MG63 (cell line): ENCODE results near the gene SLCO2B1. TPM values are rescaled to one million over a fixed set of nuclear protein-coding genes. Genes with fewer than 3 reads are reported as not detected.

Source experiments
- DNase-seq: peaks from one replicate; pipeline ENCODE4 v3.0.0-alpha.2; 2020
- H3K27me3 ChIP-seq: fragments of 250-450 bp; sonication (Bioruptor Pico); 2 replicates; pipeline ENCODE4 v1.5.1; 2020; ENCODE audit warnings: mild to moderate bottlenecking, moderate library complexity
- H3K36me3 ChIP-seq: fragments of 250-450 bp; sonication (Bioruptor Pico); 2 replicates; pipeline ENCODE4 v1.5.1; 2020; ENCODE audit warnings: mild to moderate bottlenecking, moderate library complexity
- H3K4me3 ChIP-seq: fragments of 250-450 bp; sonication (Bioruptor Pico); 2 replicates; pipeline ENCODE4 v1.5.1; 2020; ENCODE audit warnings: mild to moderate bottlenecking, moderate library complexity
- H3K9me3 ChIP-seq: fragments of 250-450 bp; sonication (Bioruptor Pico); 2 replicates; pipeline ENCODE4 v1.5.1; 2020; ENCODE audit warnings: mild to moderate bottlenecking, moderate library complexity
- total RNA-seq: library from RNA; depleted of rRNA; stranded (reverse); fragments of >200 nt; shearing (Covaris generic); gene quantifications from 2 replicates; pipeline ENCODE4 v1.2.3, GENCODE V29; 2014; ENCODE audit warnings: low replicate concordance

Gene SLCO2B1
- total RNA-seq, 1 experiment from 2014 or later: not detected

GRCh38 chr11:75140269-75141138 lies 10.4 kb upstream of the SLCO2B1 start:
- H3K36me3 ChIP-seq: no peaks in the 10 kb centered on the region
- no peaks in the 10 kb centered on the region for H3K9me3 ChIP-seq
- peak; percentile 28 for DNase-seq
- H3K27me3 ChIP-seq: no peaks in the 10 kb centered on the region
- H3K4me3 ChIP-seq: no peak overlapping the region

DNA sequence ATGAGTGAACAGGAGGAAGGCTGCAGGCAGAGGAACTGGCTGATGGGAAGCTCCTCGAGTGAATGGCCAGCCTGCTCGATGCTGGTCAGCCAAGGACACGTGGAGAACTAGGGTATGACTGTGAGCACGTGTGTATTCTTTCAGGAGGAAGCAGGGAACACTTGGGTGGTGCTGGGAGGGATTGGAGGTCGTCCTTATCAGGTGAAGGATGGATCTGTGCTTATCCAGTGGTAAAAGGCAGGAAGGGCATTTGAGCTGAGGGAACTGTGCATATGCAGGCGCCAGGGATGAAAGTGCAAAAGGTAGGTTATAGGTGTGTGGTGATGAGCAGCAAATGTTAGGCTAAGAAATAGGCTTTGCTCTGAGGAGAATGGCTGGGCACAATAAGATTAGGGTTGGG lies 9.7 kb upstream of the SLCO2B1 start:
- no peaks in the 10 kb centered on the region for H3K9me3 ChIP-seq
- DNase-seq: no peak
- no peaks in the 10 kb centered on the region for H3K36me3 ChIP-seq
- H3K4me3 ChIP-seq: no peak overlapping the region
- no peaks in the 10 kb centered on the region for H3K27me3 ChIP-seq

- H3K27me3 ChIP-seq: no peaks in the 10 kb centered on the region
- no peaks in the 10 kb centered on the region for H3K36me3 ChIP-seq
- no peaks in the 10 kb centered on the region for H3K9me3 ChIP-seq
- DNase-seq: peak; percentile 91
- no peak overlapping the region for H3K4me3 ChIP-seq
Measured at GRCh38 chr11:75142714-75143419, 8.0 kb upstream of the SLCO2B1 start.

GRCh38 chr11:75143420-75143731 lies 7.5 kb upstream of the SLCO2B1 start:
- H3K36me3 ChIP-seq: no peaks in the 10 kb centered on the region
- H3K4me3 ChIP-seq: no peak overlapping the region
- no peaks in the 10 kb centered on the region for H3K27me3 ChIP-seq
- H3K9me3 ChIP-seq: no peaks in the 10 kb centered on the region
- DNase-seq: no peak

DNA sequence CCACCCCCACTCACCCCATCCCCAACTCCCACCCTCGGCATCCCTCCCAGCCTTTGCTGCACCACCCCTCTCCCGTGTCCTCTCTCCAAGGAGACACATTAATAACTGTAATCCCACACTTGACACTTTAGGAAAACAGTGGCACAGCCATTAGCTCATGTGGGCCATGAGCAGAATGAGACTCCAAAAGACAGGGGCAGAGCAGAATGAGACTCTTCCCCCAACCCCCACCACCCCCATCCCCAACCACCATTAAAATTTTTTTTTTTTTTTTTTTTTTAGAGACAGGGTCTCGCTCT lies 6.2 kb upstream of the SLCO2B1 start:
- no peaks in the 10 kb centered on the region for H3K9me3 ChIP-seq
- H3K4me3 ChIP-seq: no peak overlapping the region
- no peaks in the 10 kb centered on the region for H3K36me3 ChIP-seq
- no peak for DNase-seq
- H3K27me3 ChIP-seq: no peaks in the 10 kb centered on the region

GRCh38 chr11:75145196-75145971 lies 5.5 kb upstream of the SLCO2B1 start:
- Histone ChIP-seq H3K36me3 (no peaks in the 10 kb centered on the region), H3K4me3 (no peak overlapping the region), H3K9me3 (no peaks in the 10 kb centered on the region), H3K27me3 (no peaks in the 10 kb centered on the region)
- no peak for DNase-seq

GRCh38 chr11:75145972-75146519 lies 4.9 kb upstream of the SLCO2B1 start:
- H3K4me3 ChIP-seq: no peak overlapping the region
- no peaks in the 10 kb centered on the region for H3K36me3 ChIP-seq
- H3K9me3 ChIP-seq: no peaks in the 10 kb centered on the region
- H3K27me3 ChIP-seq: no peaks in the 10 kb centered on the region
- DNase-seq: no peak

DNA sequence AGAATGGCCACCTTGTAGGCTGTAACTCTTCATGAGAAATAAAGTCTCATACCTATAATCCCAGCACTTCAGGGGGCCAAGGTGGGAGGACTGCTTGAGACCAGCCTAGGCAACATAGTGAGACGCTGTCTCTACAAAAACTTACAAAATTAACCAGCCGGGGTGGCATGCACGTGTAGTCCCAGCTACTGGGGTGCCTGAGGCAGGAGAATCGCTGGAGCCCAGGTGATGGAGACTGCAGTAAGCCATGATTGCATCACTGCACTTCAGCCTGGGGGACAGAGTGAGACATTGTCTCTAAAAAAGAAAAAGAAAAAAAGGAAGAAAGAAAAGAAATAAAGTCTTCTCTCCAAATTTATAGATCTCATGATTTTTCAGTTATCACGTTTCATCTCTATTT lies 4.2 kb upstream of the SLCO2B1 start:
- Histone ChIP-seq H3K36me3 (no peaks in the 10 kb centered on the region), H3K9me3 (no peaks in the 10 kb centered on the region), H3K27me3 (no peaks in the 10 kb centered on the region), H3K4me3 (no peak overlapping the region)
- DNase-seq: no peak

DNA sequence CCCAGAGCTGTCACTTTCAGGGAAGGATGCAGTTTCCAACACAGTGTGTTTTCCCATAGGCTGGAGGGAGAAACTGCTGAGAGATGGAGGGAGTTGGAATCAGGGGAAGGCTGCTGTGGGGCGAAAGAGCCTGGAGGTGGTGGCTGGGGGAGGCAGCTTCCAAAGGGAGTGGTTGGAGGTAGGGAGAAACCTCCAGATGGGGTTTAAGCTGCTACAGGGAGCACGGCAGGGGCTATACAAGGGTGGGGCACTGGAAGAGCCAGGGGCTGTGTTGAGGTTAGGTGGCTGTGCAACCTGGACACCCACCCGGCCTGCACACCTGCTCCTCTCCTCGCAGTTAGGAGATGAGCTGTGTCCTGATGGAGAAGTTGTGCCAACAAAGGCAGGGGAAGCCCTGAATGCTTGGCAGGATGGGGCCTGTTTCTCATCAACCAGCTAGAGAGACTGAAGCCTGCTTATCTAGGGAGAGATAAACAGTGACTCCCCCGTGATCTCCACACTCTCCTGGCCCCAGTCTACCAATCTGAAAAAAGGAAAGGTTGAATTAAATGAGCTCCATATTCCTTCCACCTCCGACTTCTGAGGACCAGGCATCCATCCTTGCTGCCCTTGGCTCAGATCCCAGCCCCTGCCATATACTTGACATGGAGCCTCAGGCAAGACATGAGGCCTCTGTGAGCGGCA lies 3.6 kb upstream of the SLCO2B1 start:
- no peak for DNase-seq

DNA sequence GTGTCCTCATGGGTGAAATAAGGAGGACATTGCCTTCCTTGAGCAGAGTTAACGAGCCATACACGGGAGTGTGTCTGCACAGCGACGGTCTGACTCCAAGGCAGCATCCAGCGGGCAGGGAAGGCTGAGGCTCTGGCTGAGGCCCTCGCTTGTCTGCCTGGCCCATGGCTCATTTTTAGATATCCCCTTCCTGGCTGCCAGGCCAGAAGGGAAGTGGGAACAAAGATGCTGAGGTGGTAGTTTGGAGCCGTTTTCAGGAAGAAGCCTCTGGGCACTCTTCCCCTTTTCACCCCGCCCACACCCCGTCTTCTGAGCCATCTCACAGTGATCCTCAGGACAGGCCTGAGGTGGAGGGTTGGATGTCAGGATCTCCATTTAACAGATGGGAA lies 3.0 kb upstream of the SLCO2B1 start:
- Histone ChIP-seq H3K4me3 (no peak overlapping the region), H3K9me3 (no peaks in the 10 kb centered on the region), H3K27me3 (no peaks in the 10 kb centered on the region), H3K36me3 (no peaks in the 10 kb centered on the region)
- DNase-seq: no peak

More for the DNA sequence above, 3.6 kb upstream of the SLCO2B1 start:
- Histone ChIP-seq H3K27me3 (no peaks in the 10 kb centered on the region), H3K36me3 (no peaks in the 10 kb centered on the region), H3K4me3 (no peak overlapping the region), H3K9me3 (no peaks in the 10 kb centered on the region)

- Histone ChIP-seq H3K36me3 (no peaks in the 10 kb centered on the region), H3K27me3 (no peaks in the 10 kb centered on the region), H3K4me3 (no peak overlapping the region), H3K9me3 (no peaks in the 10 kb centered on the region)
- DNase-seq: no peak
Measured at GRCh38 chr11:75148436-75148983, 2.4 kb upstream of the SLCO2B1 start.

DNA sequence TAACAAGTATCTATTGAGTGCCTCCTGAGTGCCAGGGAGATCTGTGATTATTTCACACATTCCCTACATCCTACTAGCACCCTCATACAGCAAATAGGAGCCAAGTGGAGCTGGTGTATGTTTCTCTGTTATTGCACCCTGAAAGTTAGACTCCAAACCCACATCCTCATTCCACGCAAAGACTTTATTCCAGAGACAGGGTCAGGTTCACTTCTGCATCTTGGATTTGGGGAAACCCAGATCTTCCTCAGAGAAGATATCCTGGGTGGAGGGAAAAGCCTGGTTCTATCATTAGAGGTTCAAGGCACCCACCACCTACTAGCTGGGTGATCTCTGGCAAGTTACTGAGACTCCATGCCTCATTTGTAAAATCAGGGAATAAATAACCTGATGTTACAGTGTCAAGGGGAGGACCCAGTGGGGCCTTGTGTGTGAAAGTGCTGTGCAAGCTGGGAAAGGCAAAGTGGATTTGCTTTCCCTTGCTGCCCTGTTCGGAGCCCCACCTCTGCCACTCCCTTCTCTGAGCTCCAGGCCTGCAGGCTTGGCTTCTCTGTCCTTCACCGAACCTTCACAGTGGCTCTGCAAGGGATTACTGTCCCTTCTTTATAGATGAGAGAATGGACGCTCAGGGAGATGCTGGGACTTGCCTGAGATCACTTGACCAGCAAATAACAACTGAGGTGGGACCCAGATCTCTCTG lies 991 bp upstream of the SLCO2B1 start:
- Histone ChIP-seq H3K36me3 (no peaks in the 10 kb centered on the region), H3K4me3 (no peak overlapping the region), H3K27me3 (no peaks in the 10 kb centered on the region), H3K9me3 (no peaks in the 10 kb centered on the region)
- DNase-seq: no peak

DNA sequence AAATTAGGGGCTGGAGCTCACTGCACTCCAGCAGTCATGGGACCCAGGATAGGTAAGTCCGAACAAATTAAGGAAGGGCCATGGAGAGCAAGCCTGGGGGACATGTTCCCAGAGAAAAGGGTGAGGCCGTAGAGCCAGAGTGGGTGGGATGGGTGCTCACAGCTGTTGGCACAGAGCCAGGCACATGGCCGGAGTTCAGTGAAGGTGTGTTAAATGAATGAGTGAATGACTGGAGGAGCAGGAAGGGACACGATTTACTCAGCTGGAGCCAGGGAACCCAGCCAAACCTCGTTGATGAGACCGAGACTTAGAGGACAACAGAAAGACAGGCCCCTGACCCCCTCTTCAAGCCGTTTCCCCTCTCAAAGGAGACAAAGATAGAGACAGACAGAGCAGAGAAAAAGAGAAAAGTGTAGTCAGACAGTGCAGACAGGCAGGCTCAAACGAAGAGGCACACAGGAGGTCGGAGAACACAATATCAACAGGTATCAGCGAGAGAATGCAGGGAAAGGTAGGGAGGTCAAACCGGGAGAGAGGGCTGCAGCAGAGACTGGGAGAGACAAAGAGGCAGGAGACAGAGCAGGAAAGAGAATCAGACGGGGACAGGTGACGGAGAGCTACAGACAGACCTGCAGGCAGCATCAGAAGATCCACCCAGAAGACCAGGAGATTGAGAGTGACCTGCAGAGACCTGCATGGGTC lies 590 bp downstream of the SLCO2B1 start:
- Histone ChIP-seq H3K27me3 (no peaks in the 10 kb centered on the region), H3K36me3 (no peaks in the 10 kb centered on the region), H3K9me3 (no peaks in the 10 kb centered on the region), H3K4me3 (no peak overlapping the region)
- no peak for DNase-seq

DNA sequence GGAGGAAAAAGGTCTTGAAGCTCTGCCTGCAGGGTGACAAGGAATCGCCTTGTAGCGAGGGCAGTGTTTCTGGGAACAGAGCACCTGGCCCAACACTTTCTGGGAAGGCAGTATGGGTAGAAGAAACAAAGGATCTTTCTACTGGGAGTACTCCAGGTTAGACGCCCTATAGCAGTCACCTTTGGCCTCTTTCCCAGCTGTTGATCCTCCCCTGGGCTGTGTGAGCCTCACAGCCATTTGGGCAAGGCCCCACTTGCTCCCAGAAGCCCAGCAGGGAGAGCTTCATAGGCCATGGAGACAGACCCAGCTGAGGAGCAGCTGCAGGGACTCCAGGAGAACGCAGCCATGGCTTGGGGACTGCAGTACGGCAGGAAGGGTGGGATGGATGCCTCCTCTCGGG lies 1.2 kb downstream of the SLCO2B1 start:
- no peak for DNase-seq
- Histone ChIP-seq H3K36me3 (no peaks in the 10 kb centered on the region), H3K4me3 (no peak overlapping the region), H3K9me3 (no peaks in the 10 kb centered on the region), H3K27me3 (no peaks in the 10 kb centered on the region)

DNA sequence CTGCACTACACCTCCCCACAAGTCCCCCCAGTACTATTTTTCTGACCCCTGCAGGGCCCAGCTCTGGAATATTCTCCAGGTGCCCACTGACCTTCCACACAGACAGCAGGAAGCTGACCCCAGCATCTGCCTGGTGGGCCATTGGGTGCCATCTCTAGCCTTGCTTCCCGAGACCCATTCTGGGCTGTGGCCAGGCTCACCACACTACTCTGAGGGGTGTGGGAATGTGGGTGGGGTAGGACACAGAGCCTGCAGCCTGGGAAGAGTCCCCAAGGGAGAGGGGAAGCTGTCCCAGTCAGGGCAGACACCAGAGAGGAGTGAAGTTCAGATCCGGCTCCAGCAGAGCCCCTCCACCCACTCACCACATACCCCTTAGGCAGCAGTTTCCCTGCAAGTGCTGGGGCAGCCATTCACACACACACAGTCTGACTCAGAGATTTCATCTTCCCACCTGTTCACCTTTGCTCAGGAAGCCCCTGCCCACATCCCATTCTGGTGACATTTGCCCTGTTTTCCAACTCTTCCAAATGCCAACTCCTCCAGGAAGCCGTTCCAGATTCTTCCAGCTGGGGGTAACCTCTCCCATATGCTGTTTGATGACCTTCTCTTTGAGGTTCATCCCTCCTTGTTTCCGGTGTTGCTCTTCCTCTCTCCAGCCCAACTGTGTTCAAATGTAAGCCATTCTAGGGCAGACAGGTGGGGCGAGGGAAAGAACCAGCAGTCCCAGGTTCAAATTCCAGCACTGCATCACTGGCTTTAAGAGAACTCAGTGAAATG lies 1.9 kb downstream of the SLCO2B1 start:
- DNase-seq: no peak
- Histone ChIP-seq H3K27me3 (no peaks in the 10 kb centered on the region), H3K36me3 (no peaks in the 10 kb centered on the region), H3K4me3 (no peak overlapping the region), H3K9me3 (no peaks in the 10 kb centered on the region)
